K562 (cell line): ENCODE measurements around the gene ARMC6. TPM values are rescaled to one million over a fixed set of nuclear protein-coding genes. Genes with fewer than 3 reads are reported as not detected.

Experiments used
- EP300 ChIP-seq: IDR thresholded peaks from 2 replicates; pipeline ENCODE4 v1.6.1; 2012; ENCODE audit warnings: low read length, improper control_type of control experiment
- GTF2A2 ChIP-seq: IDR thresholded peaks from 2 replicates; pipeline ENCODE4 v1.6.1; 2016; ENCODE audit warnings: mild to moderate bottlenecking, missing genetic modification characterization, missing compliant biosample characterization
- JUND ChIP-seq, 2 experiments: IDR thresholded peaks; 2 replicates in 1 of 2; 3 replicates in 1 of 2; pipeline ENCODE4 v1.6.1; 2011; ENCODE audit warnings: borderline replicate concordance in 2 of 2, low read depth in 2 of 2, low read length in 2 of 2, improper control_type of control experiment in 1 of 2, missing biosample characterization in 1 of 2, missing genetic modification characterization in 1 of 2, missing genetic modification reagents in 1 of 2
- MIER1 ChIP-seq: fragments of 450-650 bp; IDR thresholded peaks from 2 replicates; pipeline ENCODE4 v1.6.1; 2016; ENCODE audit warnings: antibody characterized with exemption, mild to moderate bottlenecking, low read depth
- MLLT1 ChIP-seq, 2 experiments: fragments of 450-650 bp; IDR thresholded peaks; 2 replicates each; pipeline ENCODE4 v1.6.1; 2016
- NR2C2 ChIP-seq, 2 experiments: fragments of 200-800 bp in 1 of 2; sonication (Bioruptor generic) in 1 of 2; sonication (generic) in 1 of 2; formaldehyde crosslinking in 1 of 2; IDR thresholded peaks; 2 replicates each; pipeline versions ENCODE4 v1.6.1 to v1.8.0; 2016 to 2022; ENCODE audit warnings: mild to moderate bottlenecking in 1 of 2, missing compliant biosample characterization in 1 of 2, missing genetic modification characterization in 1 of 2, missing genetic modification reagents in 1 of 2
- NRF1 ChIP-seq, 2 experiments: fragments of 450-650 bp; IDR thresholded peaks in 1 of 2; conservative IDR thresholded peaks in 1 of 2; 2 replicates each; pipeline ENCODE4 v1.6.1; 2014; ENCODE audit warnings: mild to moderate bottlenecking in 2 of 2
- POLR2B ChIP-seq: fragments of 450-650 bp; IDR thresholded peaks from 2 replicates; pipeline ENCODE4 v1.6.1; 2018; ENCODE audit warnings: low read depth; ENCODE audit not compliant: partially characterized antibody
- POLR3A ChIP-seq: IDR thresholded peaks from 2 replicates; pipeline ENCODE4 v1.6.1; 2011; ENCODE audit warnings: borderline replicate concordance, mild to moderate bottlenecking, moderate library complexity; ENCODE audit not compliant: insufficient read length, insufficient read depth; ENCODE audit errors: extremely low read depth
- SIN3B ChIP-seq: fragments of 450-650 bp; IDR thresholded peaks from 2 replicates; pipeline ENCODE4 v1.6.1; 2017; ENCODE audit warnings: low read depth, mild to moderate bottlenecking, moderate library complexity
- VEZF1 ChIP-seq: fragments of 200-800 bp; sonication (Bioruptor generic); IDR thresholded peaks from 2 replicates; pipeline ENCODE4 v1.6.1; 2017; ENCODE audit warnings: missing genetic modification characterization, missing compliant biosample characterization
- ZMIZ1 ChIP-seq, 2 experiments: fragments of 150-350 bp in 1 of 2; IDR thresholded peaks; 2 replicates each; pipeline ENCODE4 v1.6.1; 2012 to 2016; ENCODE audit warnings: low read depth in 2 of 2, low read length in 2 of 2, mild to moderate bottlenecking in 1 of 2, moderate library complexity in 1 of 2
- ZNF592 ChIP-seq: fragments of 450-650 bp; IDR thresholded peaks from 2 replicates; pipeline ENCODE4 v1.6.1; 2017; ENCODE audit warnings: antibody characterized with exemption, mild to moderate bottlenecking
- ZNF696 ChIP-seq: fragments of 250-450 bp; sonication (Bioruptor Pico); conservative IDR thresholded peaks from 2 replicates; pipeline ENCODE4 v1.4.0; 2020; ENCODE audit warnings: mild to moderate bottlenecking, moderate library complexity
- polyA plus RNA-seq, 8 experiments: library from polyadenylated mRNA; depleted of rRNA in 4 of 8; stranded (reverse) in 5 of 8; unstranded in 3 of 8; fragments of >200 nt; fragmentation: Nextera tagmentation in 2 of 8; fragmentation: Illumina TruSeq in 1 of 8; extraction: Ambion mirVana in 2 of 8; extraction: Trizol in 1 of 8; gene quantifications; 2 replicates each; pipeline versions ENCODE4 v1.2.1 to v1.2.3, GENCODE V29; 2011 to 2014; ENCODE audit warnings: inconsistent platforms in 1 of 8, missing spikeins in 1 of 8
- total RNA-seq, 7 experiments: library from RNA; depleted of rRNA in 6 of 7; stranded (reverse); fragments of >200 nt in 6 of 7; fragmentation: Illumina TruSeq in 2 of 7; extraction: Trizol in 2 of 7; gene quantifications; 2 replicates each; pipeline versions ENCODE4 v1.2.1 to v1.2.3, GENCODE V29; 2011 to 2021; ENCODE audit warnings: low replicate concordance in 1 of 7

The ARMC6 gene
- total and polyA plus RNA-seq, 9 of the 15 experiments (the other 6 are each of a cell fraction or from before 2014, with no cell fraction given): 2.1 to 93.4 (median 63.6) TPM

- TF ChIP-seq VEZF1 (CRISPR knock-in tag) (peak; percentile 68), GTF2A2 (tag) (no peak; the same call in 1 of the 2 replicates), EP300 (peak; percentile 70), POLR2B (peak; percentile 33), MLLT1 (IDR thresholded peaks at IDR 0.05) (0 out of 4 replicates have a peak, but pooled peaks of 1 of the 2 experiments have one; percentile 30), MIER1 (peak; percentile 17; the same call in 1 of the 2 replicates), NRF1 (conservative IDR thresholded peaks at IDR 0.05 in 1 of 2, IDR thresholded peaks at IDR 0.05 in 1 of 2) (peak in 1 of 2 experiments; percentile 17; a peak in 1 of 4 replicates), POLR3A (no peak), ZMIZ1 (IDR thresholded peaks at IDR 0.05; ENCODE audit: low read depth in 2 of 2, low read length in 2 of 2) (no peak), ZNF696 (no peak), JUND (IDR thresholded peaks at IDR 0.05; ENCODE audit: borderline replicate concordance, low read depth, low read length) (peak; percentile 32; the same call in 1 of the 2 replicates), JUND (tag; IDR thresholded peaks at IDR 0.05; ENCODE audit: borderline replicate concordance, low read depth, low read length) (peak; percentile 29; the same call in 1 of the 3 replicates), NR2C2 (CRISPR knock-in tag; IDR thresholded peaks at IDR 0.05) (no peak), NR2C2 (tag; IDR thresholded peaks at IDR 0.05) (peak; percentile 67), ZNF592 (peak; percentile 74), SIN3B (no peak)
These were observed 25.8 kb downstream of the ARMC6 start (continued) for GRCh38 chr19:19059018-19059836.
